LNCaP clone FGC (cell line): Measurements from ENCODE around the gene L1TD1.
"Not testable (repeated sequence)": the region's sequence is repeated elsewhere in the genome, so short reads cannot be mapped to it uniquely, and the experiment has no call there.

Experiments used
- DNase-seq: peaks from one replicate; pipeline ENCODE4 v3.0.0-alpha.2; 2011; ENCODE audit warnings: low read depth
- H3K4me3 ChIP-seq: 2 replicates; pipeline ENCODE4 v1.5.1; 2011; ENCODE audit warnings: mild to moderate bottlenecking, low read depth, low read length, control low read depth
- TF ChIP-seq, protein P1 (sequence below): IDR thresholded peaks from 2 replicates; pipeline ENCODE4 v1.5.1; 2012; ENCODE audit warnings: mild to moderate bottlenecking; ENCODE audit not compliant: control insufficient read depth, insufficient read depth; ENCODE audit errors: extremely low read depth

L1TD1 gene

DNA sequence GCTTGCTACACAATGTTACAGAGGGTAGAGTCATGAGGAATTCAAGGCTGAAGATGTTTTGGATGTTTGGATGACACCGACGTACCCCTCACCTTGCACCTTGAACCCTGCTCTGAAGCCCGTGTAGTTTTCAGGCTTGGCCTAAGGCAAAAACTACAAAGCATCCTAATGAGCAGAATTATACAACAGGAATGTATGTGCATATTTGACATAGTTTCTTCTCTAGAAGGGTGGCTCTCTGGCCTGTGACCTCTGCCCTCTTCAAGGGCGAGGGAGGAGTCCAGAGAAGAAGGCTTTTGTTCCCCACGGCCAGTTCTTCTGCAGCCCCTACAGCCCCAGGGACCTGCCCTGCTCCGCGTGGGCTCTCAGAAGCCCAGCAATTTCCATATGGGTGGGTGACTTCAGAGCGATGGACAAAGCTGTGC, 43.3 kb downstream of the L1TD1 start:
- no peak for DNase-seq
- H3K4me3 ChIP-seq: no peak overlapping the region
- TF ChIP-seq, protein P1, sequence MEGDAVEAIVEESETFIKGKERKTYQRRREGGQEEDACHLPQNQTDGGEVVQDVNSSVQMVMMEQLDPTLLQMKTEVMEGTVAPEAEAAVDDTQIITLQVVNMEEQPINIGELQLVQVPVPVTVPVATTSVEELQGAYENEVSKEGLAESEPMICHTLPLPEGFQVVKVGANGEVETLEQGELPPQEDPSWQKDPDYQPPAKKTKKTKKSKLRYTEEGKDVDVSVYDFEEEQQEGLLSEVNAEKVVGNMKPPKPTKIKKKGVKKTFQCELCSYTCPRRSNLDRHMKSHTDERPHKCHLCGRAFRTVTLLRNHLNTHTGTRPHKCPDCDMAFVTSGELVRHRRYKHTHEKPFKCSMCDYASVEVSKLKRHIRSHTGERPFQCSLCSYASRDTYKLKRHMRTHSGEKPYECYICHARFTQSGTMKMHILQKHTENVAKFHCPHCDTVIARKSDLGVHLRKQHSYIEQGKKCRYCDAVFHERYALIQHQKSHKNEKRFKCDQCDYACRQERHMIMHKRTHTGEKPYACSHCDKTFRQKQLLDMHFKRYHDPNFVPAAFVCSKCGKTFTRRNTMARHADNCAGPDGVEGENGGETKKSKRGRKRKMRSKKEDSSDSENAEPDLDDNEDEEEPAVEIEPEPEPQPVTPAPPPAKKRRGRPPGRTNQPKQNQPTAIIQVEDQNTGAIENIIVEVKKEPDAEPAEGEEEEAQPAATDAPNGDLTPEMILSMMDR: no peak

DNA sequence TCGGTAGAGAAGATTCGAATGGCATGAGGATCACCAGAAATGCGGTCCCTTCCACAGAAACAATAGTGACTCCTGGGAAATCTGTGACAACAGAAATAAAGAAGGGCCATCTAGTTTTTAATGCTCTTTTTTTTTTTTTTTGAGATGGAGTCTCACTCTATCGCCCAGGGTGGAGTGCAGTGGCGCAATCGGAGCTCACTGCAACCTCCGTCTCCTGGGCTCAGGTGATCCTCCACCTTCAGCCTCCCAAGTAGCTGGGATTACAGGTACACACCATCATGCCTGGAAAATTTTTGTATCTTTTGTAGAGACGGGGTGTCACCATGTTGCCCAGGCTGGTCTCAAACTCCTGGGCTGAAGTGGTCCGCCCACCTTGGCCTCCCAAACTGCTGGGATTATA, 43.9 kb downstream of the L1TD1 start:
- DNase-seq: no peak
- no peak overlapping the region for H3K4me3 ChIP-seq
- TF ChIP-seq, protein P1: no peak

DNA sequence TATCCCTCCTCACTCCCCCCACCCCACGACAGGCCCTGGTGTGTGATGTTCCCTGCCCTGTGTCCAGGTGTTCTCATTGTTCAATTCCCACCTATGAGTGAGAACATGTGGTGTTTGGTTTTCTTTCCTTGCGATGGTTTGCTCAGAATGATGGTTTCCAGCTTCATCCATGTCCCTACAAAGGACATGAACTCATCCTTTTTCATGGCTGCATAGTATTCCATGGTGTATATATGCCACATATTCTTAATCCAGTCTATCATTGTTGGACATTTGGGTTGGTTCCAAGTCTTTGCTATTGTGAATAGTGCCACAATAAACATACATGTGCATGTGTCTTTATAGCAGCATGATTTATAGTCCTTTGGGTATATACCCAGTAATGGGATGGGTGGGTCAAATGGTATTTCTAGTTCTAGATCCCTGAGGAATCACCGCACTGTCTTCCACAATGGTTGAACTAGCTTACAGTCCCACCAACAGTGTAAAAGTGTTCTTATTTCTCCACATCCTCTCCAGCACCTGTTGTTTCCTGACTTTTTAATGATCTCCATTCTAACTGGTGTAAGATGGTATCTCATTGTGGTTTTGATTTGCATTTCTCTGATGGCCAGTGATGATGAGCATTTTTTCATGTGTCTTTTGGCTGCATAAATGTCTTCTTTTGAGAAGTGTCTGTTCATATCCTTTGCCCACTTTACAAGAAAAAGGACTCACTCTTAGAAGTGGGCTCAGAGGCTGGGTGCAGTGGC, 45.2 kb downstream of the L1TD1 start:
- not testable (repeated sequence) for H3K4me3 ChIP-seq, DNase-seq

DNA sequence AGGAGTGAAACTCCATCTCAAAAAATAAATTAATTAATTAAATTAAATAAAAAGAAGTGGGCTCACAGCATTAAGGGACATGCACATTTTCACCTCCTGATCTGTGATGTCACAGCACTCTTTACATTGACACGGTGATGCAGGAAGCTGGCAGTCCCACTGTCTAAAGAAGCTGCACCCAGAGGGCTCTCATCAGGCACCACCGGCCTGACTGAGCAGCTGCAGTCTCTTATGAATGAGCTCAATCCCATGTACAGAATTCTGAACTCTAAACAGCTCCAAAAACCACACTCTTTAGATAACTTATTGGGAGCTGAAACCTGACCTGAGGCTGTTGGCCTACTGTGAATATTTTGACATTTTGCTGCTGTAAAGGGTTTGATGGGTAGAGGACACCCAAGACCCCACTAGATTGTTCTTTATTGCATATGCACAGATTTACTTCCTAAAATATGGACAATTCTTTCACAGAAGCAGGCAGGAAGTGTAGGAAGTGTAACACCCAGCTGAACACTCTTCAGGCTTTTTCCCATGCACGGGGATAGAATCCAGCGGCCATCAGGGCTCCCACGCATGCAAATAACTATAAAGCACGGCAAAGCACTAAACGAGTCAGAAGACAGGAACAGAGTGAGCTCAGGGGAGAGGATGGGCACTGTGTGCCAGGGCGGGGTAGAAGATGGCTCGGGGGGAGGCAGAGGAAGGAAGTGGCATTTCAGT, 46.2 kb downstream of the L1TD1 start:
- DNase-seq: no peak
- TF ChIP-seq, protein P1: no peak
- H3K4me3 ChIP-seq: no peak overlapping the region

DNA sequence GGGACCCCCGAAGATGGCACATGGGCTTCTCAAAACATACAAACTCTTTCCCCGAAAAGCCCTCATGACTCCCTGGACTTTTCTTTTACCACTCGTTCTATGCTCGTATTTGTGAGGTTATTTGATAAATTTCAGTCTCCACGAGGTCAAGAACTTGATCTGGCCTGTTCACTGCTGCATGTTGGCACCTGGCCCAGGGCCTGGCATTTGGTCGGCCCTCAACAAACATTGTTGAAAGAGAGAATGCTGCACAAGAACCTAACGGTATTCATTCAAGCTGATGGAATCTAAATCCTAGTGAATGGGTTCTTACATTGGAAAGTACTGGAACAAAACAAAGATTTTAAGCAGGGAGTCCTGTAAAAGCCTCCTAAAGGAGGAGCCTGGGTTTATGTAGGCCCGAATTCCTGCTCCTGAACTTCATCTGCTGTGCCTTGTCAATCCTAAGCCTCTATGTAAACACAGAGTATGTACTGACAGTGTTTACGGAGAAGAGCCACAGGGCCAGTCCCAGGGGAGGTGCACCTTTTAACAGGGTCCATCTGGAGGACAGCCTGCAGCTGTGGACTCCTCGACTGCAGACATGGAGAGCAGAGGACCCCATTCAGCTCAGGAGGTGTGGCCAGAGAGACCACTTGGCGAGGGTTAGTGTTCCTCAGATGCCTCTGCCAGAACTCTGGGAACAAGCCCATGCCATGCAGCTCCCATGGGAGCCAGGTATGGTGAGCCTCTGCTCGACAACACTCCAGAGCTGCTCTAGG, 46.9 kb downstream of the L1TD1 start:
- TF ChIP-seq, protein P1: no peak
- peak; percentile 42 for DNase-seq
- H3K4me3 ChIP-seq: no peak overlapping the region

DNA sequence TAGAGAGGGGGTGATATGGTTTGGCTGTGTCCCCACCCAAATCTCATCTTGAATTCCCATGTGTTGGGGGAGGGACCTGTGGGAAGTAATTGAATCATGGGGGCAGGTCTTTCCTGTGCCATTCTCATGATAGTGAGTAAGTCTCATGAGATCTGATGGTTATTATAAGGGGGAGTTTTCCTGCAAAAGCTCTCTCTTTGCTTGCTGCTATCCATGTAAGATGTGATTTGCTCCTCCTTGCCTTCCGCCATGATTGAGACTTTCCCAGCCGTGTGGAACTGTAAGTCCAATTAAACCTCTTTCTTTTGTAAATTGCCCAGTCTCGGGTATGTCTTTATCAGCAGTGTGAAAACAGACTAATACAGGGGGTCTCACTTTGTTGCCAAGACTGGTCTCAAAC, 49.7 kb downstream of the L1TD1 start:
- not testable (repeated sequence) for DNase-seq, H3K4me3 ChIP-seq

DNA sequence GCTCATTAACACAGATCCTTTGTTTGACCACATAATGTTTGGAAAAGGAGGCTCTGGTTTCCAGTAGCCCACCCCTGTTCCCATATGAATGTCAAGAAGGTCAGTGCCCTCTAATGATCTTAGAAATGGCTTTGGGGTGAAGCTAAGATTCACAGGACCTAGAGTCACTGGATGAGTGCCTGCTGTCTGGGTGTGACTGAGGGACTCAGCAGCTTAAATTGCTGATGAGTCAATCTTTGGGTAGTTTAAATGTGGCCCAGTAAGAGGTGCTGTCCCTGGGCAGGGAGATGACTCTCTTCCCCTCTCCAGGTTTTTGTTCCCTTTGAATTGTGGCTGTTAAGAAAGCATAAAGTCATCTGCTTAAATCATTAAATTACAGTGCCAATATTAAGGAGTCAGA, 50.6 kb downstream of the L1TD1 start:
- DNase-seq: no peak
- H3K4me3 ChIP-seq: no peak overlapping the region
- TF ChIP-seq, protein P1: no peak
